ENCODE results near the gene PNMA1. TPM values are rescaled to one million over a fixed set of nuclear protein-coding genes. Genes with fewer than 3 reads are reported as not detected.

The PNMA1 gene
- total RNA-seq, 1 donor: 27.9 TPM

DNA sequence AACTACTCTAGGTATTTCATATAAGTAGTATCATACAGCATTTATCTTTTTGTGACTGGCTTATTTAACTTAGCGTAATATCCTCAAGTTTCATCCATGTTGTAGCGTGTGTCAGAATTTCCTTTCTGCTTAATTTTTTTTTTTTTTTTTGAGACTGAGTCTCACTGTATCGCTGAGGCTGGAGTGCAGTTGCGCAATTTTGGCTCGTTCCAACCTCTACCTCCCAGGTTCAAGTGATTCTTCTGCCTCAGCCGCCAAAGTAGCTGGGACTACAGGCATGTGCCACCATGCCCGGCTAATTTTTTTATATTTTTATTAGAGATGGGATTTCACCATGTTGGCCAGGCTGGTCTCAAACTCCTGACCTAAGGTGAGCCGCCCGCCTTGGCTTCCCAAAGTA lies 28.9 kb downstream of the PNMA1 start:
- no peak overlapping the region for H3K4me3 ChIP-seq (ENCODE audit: low read depth, low read length)
- no peak for TF ChIP-seq CTCF (IDR thresholded peaks at IDR 0.05; ENCODE audit: insufficient read depth, low read length)

DNA sequence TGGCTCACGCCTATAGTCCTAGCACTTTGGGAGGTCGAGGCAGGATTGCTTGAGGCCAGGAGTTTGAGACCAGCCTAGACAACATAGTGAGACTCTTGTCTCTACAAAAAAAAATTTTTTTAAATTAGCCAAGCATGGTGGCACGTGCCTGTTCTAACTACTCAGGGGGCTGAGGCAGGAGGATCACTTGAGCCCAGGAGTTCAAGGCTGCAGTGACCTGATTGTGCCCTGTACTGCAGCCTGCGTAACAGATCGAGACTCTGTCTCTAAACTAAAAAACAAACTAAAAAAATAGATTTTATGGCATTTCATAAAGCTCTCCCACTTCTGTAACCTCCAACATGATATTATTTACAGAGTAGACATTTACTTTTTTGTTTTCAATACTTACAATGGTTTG lies 29.6 kb downstream of the PNMA1 start:
- no peak overlapping the region for H3K4me3 ChIP-seq (ENCODE audit: low read depth, low read length)
- no peak for DNase-seq (ENCODE audit: low read depth)
- no peak for TF ChIP-seq CTCF (IDR thresholded peaks at IDR 0.05; ENCODE audit: insufficient read depth, low read length)

More for the DNA sequence above, 28.9 kb downstream of the PNMA1 start:
- DNase-seq (ENCODE audit: low read depth): no peak

- no peak overlapping the region for H3K4me3 ChIP-seq (ENCODE audit: low read depth, low read length)
- no peak for TF ChIP-seq CTCF (IDR thresholded peaks at IDR 0.05; ENCODE audit: insufficient read depth, low read length)
- no peak for DNase-seq (ENCODE audit: low read depth)
Observed at GRCh38 chr14:73680821-73681220, 33.4 kb downstream of the PNMA1 start.

DNA sequence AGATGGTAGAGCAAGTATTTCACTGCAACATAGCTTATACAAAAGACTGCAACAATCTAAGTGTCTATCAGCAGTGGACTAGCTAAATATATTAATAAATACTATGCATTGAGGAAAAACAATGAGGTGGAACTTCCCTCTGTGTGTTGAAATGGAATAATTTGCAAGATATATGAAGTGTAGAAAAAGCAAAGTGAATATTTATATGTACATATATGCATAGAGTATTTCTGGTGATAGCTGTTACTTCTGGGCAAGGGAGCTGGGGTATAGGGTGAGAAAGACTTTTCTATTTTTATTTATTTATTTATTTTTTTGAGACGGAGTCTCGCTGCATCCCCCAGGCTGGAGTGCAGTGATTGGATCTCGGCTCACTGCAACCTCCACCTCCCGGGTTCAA lies 35.5 kb downstream of the PNMA1 start:
- no peak for TF ChIP-seq CTCF (IDR thresholded peaks at IDR 0.05; ENCODE audit: insufficient read depth, low read length)
- no peak overlapping the region for H3K4me3 ChIP-seq (ENCODE audit: low read depth, low read length)
- no peak for DNase-seq (ENCODE audit: low read depth)

- H3K4me3 ChIP-seq (ENCODE audit: low read depth, low read length): no peak overlapping the region
- DNase-seq (ENCODE audit: low read depth): no peak
- no peak for TF ChIP-seq CTCF (IDR thresholded peaks at IDR 0.05; ENCODE audit: insufficient read depth, low read length)
Observed at GRCh38 chr14:73674986-73675385, 39.2 kb downstream of the PNMA1 start.

DNA sequence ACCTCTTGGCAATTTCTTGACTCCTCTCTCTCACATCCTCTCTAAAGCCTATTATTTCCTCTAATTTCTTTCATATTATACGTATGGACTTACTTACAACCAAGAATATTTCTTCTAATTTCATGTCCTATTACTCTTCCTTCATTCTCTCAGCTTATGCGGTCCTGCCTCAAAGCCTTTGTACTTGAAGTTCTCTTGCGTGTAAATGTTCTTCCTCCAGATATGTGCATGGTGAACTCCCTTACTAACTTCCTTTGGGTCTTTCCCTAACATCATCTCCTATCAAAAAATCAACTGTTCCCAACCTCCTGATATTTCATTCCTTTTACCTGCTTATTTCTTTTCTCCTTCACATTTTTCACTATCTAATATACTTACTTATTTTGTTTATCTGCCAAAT lies 46.3 kb downstream of the PNMA1 start:
- DNase-seq (ENCODE audit: low read depth): no peak
- no peak for TF ChIP-seq CTCF (IDR thresholded peaks at IDR 0.05; ENCODE audit: insufficient read depth, low read length)
- no peak overlapping the region for H3K4me3 ChIP-seq (ENCODE audit: low read depth, low read length)

GRCh38 chr14:73666583-73666982 lies 47.6 kb downstream of the PNMA1 start:
- DNase-seq (ENCODE audit: low read depth): no peak
- no peak for TF ChIP-seq CTCF (IDR thresholded peaks at IDR 0.05; ENCODE audit: insufficient read depth, low read length)
- H3K4me3 ChIP-seq (ENCODE audit: low read depth, low read length): no peak overlapping the region

All from fibroblast of the aortic adventitia (primary cell).